ENCODE data around the gene NID2. TPM values are rescaled to one million over a fixed set of nuclear protein-coding genes. Genes with fewer than 3 reads are reported as not detected.

NID2 gene
- total RNA-seq, 1 donor from 2014 or later: 0.36 TPM

DNA sequence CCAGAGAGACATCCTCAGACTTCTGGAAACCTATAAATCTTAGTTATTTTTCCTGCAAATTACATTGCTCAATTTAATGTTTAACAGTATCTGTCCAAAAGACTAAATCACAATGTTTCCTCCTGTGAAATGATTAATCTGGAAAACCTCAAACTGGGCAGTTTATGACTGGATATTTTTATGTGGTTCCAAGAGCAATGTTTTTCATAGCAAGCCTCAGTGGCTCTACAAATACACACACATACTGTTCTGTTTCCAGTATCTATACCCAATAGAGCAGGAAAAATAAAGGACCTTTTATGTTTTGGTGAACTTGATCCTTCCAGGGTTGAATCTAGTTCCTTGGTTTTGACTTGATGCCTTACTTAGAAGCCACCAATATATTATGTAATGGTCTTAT, 9.2 kb downstream of the NID2 start:
- intact Hi-C loops (cut with micrococcal nuclease): no loop called here

DNA sequence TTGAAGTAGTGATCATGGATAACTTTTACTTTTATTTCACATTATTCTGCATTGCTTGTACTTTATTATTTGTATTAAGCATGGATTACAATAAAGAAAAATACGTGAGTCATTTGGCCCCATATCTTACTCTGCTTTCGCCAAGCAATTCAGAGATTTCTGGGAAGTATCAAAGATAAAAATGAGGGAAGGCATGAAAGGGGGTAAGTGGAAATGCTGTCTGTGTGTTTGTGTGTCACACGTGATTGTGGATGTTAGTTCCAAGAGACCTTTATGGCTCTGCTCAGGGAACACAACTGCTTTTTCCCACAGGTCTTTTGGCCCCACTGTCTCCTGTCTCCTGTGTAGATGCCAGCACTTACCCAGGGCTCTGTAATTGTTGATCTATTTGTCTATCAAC, 10.5 kb downstream of the NID2 start:
- intact Hi-C loops (cut with micrococcal nuclease): no loop called here

DNA sequence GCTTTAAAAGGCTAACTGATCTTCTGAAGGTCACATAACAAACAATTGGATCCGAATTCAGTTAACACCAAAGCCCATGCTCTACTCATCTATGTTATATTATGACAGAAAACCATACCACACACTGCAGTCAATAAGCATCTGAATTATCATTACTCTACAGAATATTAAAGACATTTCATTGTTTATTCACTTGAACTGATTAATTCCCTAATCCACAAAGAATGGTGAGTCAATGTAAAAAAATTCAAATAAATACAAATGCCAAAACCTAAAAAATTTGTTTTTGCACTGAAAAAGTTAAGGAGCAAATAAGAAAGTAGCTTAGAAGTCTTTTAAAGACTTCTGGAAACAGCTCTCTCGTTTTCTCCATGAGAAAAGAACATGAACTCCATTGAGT, 13.7 kb downstream of the NID2 start:
- intact Hi-C loops (cut with micrococcal nuclease): no loop called here

DNA sequence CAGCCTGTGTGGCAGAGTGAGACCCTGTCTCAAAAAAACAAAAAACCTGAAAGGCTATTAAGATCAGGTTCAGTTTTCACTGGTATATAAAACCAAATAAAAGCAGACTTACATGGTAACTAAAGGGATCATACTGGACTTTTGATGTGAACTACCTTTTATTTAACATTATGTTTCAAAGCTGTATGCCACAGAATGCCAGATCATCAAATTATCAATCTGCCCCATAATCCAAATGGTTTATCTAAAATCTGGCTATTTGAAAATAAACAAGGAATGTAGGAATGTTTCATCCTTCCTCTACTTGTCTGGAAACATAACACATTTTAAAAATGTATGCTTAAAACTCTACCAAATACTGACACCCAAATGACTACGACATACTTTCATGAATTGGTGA, 14.2 kb downstream of the NID2 start:
- intact Hi-C loops (cut with micrococcal nuclease): no loop called here

DNA sequence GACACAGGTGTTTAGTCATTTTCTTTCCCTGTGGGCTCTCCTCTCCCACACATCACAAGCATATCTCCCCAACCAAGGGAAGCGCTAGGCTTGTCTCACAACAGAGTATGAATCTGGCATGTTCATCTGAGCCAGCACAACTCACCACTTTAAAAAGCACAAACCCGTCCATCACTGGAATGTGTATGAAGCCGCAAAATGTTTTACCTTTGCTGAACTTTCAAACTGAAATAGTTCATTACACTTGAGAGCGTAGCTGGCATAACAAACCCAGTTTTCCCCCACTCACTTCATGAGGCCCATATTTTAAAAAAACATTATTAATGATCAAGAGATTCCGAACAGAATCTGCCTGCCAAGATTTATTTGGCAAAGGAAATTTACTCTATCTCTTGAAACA, 15.8 kb downstream of the NID2 start:
- intact Hi-C loops (cut with micrococcal nuclease): no loop called here

DNA sequence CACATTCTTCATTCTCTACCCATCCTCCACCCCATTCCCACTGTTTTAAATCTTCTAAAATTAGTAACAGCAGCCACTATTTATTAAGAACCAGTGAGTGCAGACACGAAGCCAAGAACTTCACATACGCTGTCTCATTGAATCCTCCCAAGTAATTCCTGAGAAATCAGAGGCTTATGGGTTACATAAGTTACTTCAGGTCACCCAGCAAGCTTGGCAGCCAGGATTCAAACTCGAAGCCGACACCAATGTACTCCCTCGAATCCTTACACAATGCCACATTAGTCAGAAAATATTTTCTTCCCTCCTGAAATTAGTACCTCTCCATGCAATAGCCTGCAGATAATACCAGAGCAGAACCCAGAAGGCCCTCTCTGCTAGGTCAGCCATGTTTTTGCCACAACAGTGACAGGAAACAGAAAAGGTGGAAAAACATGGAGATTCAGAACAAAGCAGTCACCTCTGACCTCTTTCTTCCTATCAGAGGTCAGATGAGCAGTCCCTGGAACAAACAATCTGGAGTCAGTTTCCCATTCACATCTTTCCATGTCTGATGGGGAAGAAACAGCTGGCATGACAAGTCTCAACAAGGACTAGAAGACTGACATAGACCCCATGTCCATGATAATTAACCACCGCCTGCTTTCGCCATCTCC, 16.4 kb downstream of the NID2 start:
- intact Hi-C loops (cut with micrococcal nuclease): no loop called here

DNA sequence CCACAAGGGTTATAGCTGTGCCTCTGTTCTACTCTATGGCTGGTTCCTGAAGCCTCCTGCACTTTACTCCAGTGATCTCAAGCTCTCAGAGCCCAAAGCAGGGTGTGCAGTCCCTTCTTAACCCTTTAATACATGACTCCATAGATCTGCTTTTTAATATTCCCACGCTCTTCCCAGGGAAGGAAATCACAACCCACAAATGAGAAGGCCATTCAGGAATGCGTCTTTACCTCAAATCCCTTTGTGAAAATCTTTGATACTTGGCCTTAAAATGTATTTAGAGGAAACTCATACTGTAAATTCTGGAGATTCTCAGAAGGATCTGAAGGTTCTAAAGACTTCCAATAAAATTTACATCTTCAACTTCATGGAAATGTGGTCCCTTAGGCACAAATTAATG, 17.0 kb downstream of the NID2 start:
- intact Hi-C loops (cut with micrococcal nuclease): no loop called here

DNA sequence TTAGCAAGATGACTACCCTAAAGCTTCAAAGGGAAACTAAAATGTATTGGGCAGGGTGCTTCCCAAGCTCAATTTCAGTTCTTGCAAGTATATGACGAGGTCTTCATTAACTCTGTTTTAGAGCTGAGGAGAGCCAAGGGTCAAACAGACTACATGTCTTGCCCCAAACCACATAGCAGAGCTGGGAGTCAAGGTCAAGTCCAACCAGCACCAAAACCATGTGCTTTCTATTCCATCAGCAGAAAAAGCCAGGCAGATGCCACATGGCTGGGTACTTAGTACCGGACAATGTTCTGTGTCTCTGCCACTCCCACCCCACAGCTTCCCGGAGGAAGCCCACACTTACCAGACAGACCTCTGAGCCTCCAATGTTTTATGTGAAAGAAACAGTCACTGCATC, 17.6 kb downstream of the NID2 start:
- intact Hi-C loops (cut with micrococcal nuclease): no loop called here

DNA sequence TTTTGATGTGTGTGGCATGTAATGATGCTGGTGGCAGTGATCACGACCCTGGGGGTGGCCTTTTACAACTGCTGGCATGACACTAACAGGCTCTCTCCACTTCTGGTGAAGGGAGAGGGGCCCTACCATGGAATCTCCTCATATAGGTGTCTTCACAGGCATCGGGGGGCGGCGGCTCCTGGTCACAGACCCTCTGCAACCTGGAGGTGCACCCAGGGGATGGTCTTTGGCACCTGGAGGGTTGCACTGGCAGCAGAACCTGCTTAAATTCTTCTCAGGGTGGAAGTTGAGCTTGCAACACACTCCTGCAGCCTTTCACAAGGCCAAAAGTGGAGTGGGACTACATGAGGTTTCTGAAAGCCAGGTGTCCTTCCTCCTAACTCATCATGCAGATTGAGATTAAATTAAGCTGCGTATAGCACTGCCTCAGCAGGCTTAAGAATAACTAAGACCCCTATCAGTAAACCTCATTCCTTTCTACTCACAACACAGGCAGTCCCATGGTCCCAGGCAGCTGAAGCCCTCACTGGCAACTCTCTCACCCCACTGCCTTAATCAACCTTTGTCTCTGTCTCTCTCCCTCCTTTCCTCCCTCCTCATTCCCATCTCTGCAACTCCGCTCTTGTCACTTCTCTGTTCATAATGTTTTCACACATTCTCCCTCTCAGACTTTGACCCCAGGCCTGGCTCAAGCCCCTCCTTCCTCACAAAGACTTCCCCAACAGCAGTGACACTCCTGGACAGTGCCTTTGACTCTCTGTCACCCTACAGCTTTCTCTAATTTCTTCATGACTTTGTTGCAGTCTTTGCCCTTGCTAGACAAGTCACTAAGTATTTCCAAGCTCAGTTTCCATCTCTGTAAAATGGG, 18.9 kb downstream of the NID2 start:
- intact Hi-C loops (cut with micrococcal nuclease): loop anchor here (10.0 kb wide), 1 partner anchor 225 kb away; no protein-coding TSS in a partner anchor

DNA sequence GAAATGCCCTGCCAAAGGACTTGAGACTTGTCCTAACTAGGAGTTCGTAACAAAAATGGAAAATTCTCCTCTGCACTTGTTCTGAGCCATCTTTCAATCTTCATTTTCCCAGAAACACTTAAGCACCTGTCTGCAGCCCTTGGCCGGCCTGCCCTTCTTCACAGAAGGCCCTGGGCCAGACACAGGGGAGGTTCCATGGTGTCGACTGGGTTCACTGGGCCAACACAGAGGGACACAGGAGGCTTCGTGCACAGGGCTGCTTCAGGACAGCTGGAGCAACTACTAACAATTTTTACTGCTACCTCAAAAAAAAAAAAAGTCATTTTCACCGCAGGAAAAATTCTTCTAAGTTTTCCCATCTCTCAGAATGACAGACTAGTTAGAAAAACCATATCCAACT, 19.6 kb downstream of the NID2 start:
- intact Hi-C loops (cut with micrococcal nuclease): loop anchor here (10.0 kb wide), 1 partner anchor 226 kb away; no protein-coding TSS in a partner anchor

DNA sequence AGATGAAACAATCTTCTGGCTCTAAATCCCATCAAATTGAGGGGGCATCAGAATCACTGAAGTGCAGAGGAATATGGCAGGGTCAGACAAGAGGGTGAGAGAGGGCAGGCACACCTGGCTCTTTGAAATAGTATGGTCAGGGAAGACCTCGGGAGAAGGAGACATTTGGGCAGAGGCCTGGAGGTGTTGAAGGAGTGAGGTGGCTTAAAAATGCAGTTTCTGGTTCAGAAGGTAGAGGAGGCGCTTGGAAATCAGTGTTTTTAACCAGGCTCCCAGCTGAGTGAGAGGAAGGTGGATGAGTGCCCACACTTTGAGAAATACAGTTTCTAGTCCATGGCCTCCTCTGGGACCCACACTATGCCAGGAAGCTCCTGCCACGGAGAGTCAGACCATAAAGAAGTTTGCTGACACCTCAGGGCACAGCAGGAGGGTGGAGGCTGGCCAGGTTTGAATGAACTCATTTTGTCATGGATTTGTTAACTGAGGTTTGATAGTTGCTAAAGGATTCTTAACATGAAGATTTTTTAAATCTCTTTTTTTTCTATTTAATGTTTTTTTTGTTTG, 20.1 kb downstream of the NID2 start:
- intact Hi-C loops (cut with micrococcal nuclease): loop anchor here (10.0 kb wide), 1 partner anchor 226 kb away; no protein-coding TSS in a partner anchor

DNA sequence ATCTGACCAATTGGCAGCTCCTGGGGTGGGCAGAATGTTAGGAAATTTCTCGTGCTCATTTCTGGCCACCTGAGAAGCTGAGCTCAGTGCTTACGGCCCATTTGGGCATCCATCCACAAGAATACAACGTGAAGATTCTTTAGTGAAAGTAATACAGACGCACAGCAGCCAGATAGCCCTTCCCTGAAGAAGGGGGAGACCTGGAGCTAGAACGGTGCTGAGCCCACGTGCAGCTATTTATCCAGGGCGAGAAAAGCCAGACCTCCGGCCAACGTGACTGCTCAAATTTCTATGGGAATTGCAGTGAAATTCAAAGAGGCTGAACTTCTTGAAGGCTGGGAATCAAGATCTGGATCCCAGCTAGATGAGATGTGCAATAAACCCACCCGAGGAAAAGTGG, 20.7 kb downstream of the NID2 start:
- intact Hi-C loops (cut with micrococcal nuclease): loop anchor here (10.0 kb wide), 1 partner anchor 227 kb away; no protein-coding TSS in a partner anchor

DNA sequence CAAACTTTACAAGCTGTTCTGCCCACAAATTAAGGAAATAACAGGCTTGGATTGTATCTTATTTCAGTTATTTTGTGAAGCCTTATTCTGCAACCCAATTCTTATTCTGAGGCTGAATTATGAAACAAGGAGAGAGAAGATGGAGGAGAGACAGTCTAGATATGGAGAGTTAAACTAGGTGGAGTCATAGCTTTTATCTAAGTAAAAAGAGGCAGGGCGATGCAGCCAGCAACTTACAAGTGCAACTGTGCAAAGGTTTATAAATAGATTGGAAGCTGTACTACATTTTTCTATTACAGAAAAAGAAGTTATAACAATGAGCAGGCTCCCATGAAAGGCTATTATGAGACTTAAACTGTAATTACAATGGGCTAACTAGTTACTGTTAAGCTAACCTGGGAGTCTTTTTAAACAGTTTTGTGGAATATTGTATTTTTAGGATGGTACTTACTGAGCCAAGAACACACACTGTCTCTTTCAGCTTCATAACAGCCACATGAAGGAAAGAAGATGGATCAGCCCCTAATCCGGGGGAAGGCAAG, 22.4 kb downstream of the NID2 start:
- intact Hi-C loops (cut with micrococcal nuclease): loop anchor here (10.0 kb wide), 1 partner anchor 228 kb away; no protein-coding TSS in a partner anchor

DNA sequence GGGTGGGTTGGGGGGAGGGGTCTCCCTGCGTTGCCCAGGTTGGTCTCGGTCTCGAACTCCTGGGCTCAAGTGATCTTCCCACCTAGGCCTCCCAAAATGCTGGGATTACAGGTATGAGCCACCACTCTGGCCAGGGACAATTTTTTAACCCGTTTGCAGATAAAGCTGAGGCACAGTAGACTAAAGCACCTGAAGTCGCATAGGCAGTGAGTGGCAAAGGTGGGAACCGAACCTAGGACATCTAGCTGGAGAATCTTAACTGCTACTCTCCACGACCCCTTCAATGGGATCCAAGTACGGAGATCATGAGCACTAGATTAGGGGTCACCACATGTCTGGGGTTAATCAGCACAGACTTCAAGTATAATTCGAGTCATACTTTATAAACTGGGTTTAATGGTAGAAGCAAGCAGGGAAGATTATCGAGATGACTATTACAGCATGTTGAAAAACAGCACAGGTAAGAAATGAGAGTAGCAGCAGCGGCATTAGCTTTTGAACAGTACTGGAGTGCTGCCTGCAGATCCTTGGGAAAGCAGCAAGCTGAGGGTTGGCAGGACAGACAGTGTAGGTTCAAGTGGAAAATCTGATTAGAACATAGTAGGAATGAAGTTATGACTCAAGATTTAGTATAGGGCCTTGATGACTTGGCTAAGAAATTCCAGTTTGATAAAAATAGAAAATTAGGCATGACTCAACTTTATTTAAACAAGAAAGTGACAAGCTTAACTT, 23.9 kb downstream of the NID2 start:
- intact Hi-C loops (cut with micrococcal nuclease): loop anchor here (10.0 kb wide), 1 partner anchor 230 kb away; no protein-coding TSS in a partner anchor

DNA sequence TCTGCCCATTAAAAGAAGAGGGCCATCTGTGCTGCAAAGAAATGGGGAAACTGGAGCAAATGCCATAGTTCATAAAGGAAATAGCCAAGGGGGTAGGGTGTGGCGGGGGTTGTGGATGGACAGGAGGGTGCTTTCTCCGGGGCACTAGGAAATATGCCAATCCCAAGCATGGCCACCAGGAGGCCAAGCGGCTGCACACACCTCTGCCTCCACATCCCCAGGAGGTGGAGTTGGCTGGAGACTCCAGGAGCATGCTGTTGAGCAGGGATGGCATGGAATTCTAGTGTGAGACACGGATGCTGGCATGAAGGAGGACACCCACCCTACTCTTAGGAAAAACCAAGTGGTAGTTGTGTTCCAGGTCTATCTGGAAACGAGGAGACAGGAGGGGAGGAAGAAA, 25.2 kb downstream of the NID2 start:
- intact Hi-C loops (cut with micrococcal nuclease): loop anchor here (1.0 to 10.0 kb wide), 2 partner anchors 231 to 430 kb away; no protein-coding TSS in a partner anchor

DNA sequence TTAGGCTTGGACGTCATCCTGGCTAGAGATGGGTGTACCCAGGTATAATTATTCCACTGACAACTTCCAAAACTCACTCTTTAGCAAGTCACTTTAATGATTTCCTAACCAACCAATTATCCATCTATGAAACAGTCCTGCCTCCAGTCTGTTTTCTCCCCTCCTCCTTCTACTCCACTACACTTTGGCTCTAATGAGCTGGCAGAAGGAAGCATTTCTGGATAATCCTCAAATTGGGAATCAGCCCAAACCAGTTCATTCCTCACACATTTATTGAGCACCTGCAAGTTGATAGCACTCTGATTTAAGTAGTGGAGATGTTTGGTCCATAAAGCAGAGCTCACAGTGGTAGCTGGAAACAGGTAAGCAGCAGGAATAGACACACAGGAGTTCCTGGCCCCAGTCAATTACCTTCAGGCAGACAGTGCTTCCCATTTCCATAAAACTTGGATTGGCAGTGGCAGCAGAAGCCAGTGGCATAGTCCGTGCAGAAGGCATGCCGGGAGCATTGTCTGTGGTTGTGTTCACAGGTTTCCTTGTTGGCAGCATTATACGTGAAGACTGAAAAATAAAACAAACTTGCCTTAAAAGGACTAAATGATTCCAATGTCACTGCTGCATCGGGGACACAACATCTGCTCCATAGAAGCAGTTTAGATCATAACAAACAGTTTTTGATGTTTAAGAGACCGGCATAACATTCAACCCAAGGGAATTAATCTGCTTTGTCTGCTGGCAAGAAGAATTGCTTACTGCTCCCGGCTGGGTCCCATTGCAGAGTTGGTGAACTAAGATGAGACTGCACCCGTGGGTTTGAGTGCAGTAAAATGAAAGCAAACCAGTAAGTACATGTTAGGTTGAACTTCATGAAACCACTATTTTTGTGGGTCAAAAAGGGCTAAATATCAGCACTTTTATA, 26.2 kb downstream of the NID2 start:
- intact Hi-C loops (cut with micrococcal nuclease): loop anchor here (1.0 to 10.0 kb wide), 2 partner anchors 232 to 431 kb away; no protein-coding TSS in a partner anchor

DNA sequence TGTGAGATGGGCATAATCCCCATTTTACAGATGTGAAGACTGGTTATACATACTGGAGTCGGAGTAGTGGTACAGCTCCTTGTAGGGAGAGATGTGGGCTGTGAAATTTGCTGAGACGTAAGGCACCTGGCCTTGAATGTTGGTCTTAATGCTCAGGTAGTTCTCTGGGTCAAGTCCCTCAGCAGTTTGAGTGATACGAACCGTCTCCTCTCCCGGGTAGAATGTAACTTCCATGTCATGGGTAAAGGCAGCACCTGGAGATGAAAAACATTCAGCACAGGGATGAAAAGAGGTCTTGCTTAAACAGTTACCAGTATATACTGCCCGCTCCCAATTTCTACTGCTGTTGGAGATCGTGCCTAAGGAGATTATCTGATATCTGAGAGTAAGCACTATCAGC, 28.3 kb downstream of the NID2 start:
- intact Hi-C loops (cut with micrococcal nuclease): loop anchor here (10.0 kb wide), 1 partner anchor 234 kb away; no protein-coding TSS in a partner anchor

DNA sequence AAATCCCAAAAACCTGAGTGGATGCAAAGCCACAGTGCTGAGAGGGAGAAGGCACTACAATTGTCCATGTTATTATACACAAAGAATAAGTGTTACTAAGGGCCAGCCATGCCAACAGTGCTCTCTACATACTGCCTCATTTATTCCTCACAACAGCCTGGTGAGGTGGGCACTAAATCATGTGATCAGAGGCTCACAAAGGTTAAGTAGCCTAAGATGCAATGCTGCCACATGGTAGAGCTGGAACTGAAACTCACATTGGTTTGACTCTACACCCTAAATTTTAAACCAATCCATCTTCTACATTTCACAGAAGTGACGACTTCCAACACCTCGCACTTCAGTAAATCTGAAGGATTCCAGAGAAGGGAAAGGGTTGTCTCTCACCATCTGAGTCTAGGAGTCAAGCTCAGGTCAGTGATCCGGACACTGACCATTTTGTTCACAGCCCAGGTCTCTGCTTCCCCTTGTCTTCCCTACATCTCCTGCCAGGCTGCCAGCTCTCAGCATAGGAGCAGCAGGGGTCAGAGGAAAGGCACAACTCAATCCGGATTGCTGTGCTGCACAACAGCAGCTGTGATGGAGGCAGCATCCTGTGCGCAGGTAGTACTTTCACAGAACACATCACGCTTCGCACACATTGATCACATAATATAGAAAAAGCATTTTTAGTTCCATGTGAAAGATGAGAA, 29.6 kb downstream of the NID2 start:
- intact Hi-C loops (cut with micrococcal nuclease): no loop called here

DNA sequence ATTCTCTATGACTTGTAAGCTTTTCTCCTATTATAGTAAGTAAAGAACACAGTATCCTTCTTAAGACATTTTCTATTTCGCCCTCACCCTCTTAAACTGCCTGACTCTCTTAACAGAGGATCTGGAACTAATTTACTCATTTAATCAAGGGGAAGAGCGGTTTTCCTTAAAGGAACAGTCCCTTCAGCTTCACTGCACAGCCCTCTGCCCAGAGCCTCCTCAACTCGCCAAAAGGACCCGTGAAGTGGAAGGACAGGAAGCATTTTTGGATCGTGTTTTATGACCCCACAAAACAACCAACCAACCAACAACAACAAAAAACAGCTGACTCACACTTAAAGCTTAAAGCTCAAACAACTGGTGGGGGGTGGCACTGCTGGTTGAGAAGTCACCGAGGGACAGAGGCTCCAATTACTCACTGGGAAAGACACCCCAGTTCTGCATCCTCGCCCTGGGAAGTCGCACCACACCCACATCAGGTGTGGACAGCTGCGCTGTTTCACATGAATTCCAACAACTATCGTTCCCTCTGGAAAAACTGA, 35.7 kb downstream of the NID2 start:
- intact Hi-C loops (cut with micrococcal nuclease): no loop called here

Measured in T-helper 2 cell treated with Interferon-gamma antibody and Interleukin-4, amounts not matched to agents 100 ng/mL and 5 ng/mL, for 36 hours (primary cell).